Lower lobe of right lung (tissue), 2 donors: ENCODE data around the gene FAF1. TPM values are rescaled to one million over a fixed set of nuclear protein-coding genes. Genes with fewer than 3 reads are reported as not detected.

Experiments used
- ATAC-seq, 2 donors: fragments of 200-7000 bp; cut with Tn5 transposase; one replicate each; pipeline ENCODE4 v1.9.1; 2020 to 2022; ENCODE audit warnings: mild to moderate bottlenecking in 2 of 2, moderate library complexity in 2 of 2
- DNase-seq: peaks from one replicate; pipeline ENCODE4 v3.0.0-alpha.2; 2020
- H3K27ac ChIP-seq: fragments of 200-600 bp; one replicate; pipeline ENCODE4 v1.8.0; 2022
- H3K27me3 ChIP-seq: fragments of 200-600 bp; one replicate; pipeline ENCODE4 v1.8.0; 2022; ENCODE audit warnings: low read depth
- H3K36me3 ChIP-seq: fragments of 200-600 bp; one replicate; pipeline ENCODE4 v1.8.0; 2022; ENCODE audit warnings: mild to moderate bottlenecking
- H3K4me1 ChIP-seq: fragments of 200-600 bp; one replicate; pipeline ENCODE4 v1.8.0; 2022
- H3K4me3 ChIP-seq: fragments of 200-600 bp; one replicate; pipeline ENCODE4 v1.8.0; 2022; ENCODE audit warnings: mild to moderate bottlenecking
- H3K9me3 ChIP-seq: fragments of 200-600 bp; one replicate; pipeline ENCODE4 v1.8.0; 2022
- CTCF ChIP-seq: fragments of 200-600 bp; IDR thresholded peaks from one replicate; pipeline ENCODE4 v1.8.0; 2022; ENCODE audit warnings: antibody characterized with exemption, mild to moderate bottlenecking
- intact Hi-C: fragments of 100-400 bp; cut with DNase I; formaldehyde crosslinking; loops from one replicate; pipeline ENCODE4 v1.11.0; 2022
- total RNA-seq: library from RNA; stranded (reverse); fragmentation: NEBNext Ultra II Directional; extraction: Animal tissue kit (Norgen Biotek cat#: 25700); gene quantifications from one replicate; pipeline ENCODE4 v1.2.1, GENCODE V29; 2021
- donor health status: DM: no; HTN: yes; CAD: no; lungs with severe emphysema.

Gene FAF1
- total RNA-seq, 1 donor from 2014 or later, result 45.0 TPM

- peaks cover 10% of the 10 kb centered on the region for H3K4me1 ChIP-seq
- no peaks in the 10 kb centered on the region for H3K9me3 ChIP-seq
- no peak for DNase-seq
- H3K27me3 ChIP-seq, result no peaks in the 10 kb centered on the region
- no peak overlapping the region for H3K27ac ChIP-seq
- intact Hi-C loops, result no loop called here
- H3K36me3 ChIP-seq, result no peaks in the 10 kb centered on the region
- H3K4me3 ChIP-seq, result no peak overlapping the region
- no peak for ATAC-seq
- no peak for TF ChIP-seq CTCF
Observed at GRCh38 chr1:50973255-50973654, 13.2 kb upstream of the FAF1 start.

- DNase-seq (no peak), ATAC-seq (no peak)
- TF ChIP-seq CTCF, result no peak
- no peaks in the 10 kb centered on the region for H3K36me3 ChIP-seq
- peak overlapping the region; percentile 81 for H3K4me3 ChIP-seq
- no peaks in the 10 kb centered on the region for H3K9me3 ChIP-seq
- intact Hi-C loops, result no loop called here
- H3K4me1 ChIP-seq, result peaks cover 12% of the 10 kb centered on the region
- H3K27ac ChIP-seq, result no peak overlapping the region
- no peaks in the 10 kb centered on the region for H3K27me3 ChIP-seq
Observed at GRCh38 chr1:50972766-50973165, 12.7 kb upstream of the FAF1 start.

GRCh38 chr1:50971748-50972305 is 11.8 kb upstream of the FAF1 start:
- Histone ChIP-seq H3K27me3 (no peaks in the 10 kb centered on the region), H3K4me3 (peak overlapping the region; percentile 81)

GRCh38 chr1:50970931-50971582 is 11.0 kb upstream of the FAF1 start:
- no peak for DNase-seq
- H3K9me3 ChIP-seq, result no peaks in the 10 kb centered on the region
- H3K4me3 ChIP-seq, result peak overlapping the region; percentile 81
- TF ChIP-seq CTCF, result no peak
- H3K4me1 ChIP-seq, result peaks cover 11% of the 10 kb centered on the region
- H3K27ac ChIP-seq, result peak overlapping the region; percentile 98
- intact Hi-C loops, result no loop called here
- no peaks in the 10 kb centered on the region for H3K36me3 ChIP-seq
- no peaks in the 10 kb centered on the region for H3K27me3 ChIP-seq
- no peak for ATAC-seq

More at GRCh38 chr1:50971748-50972305, 11.8 kb upstream of the FAF1 start:
- Histone ChIP-seq H3K36me3 (no peaks in the 10 kb centered on the region), H3K27ac (no peak overlapping the region), H3K9me3 (no peaks in the 10 kb centered on the region), H3K4me1 (peaks cover 18% of the 10 kb centered on the region)
- TF ChIP-seq CTCF, result no peak
- ATAC-seq (no peak), DNase-seq (no peak)
- intact Hi-C loops, result no loop called here

GRCh38 chr1:50970509-50970887 is 10.4 kb upstream of the FAF1 start:
- Histone ChIP-seq H3K36me3 (no peaks in the 10 kb centered on the region), H3K9me3 (no peaks in the 10 kb centered on the region), H3K4me3 (peak overlapping the region; percentile 81), H3K27me3 (no peaks in the 10 kb centered on the region), H3K4me1 (peaks cover 9% of the 10 kb centered on the region), H3K27ac (peak overlapping the region; percentile 98)
- intact Hi-C loops, result no loop called here
- DNase-seq (no peak), ATAC-seq (no peak)
- no peak for TF ChIP-seq CTCF
